Mesothelial cell of epicardium (in vitro differentiated cells): Measurements from ENCODE around the gene SMPD3. TPM values are rescaled to one million over a fixed set of nuclear protein-coding genes. Genes with fewer than 3 reads are reported as not detected.

Experiments
- DNase-seq, 2 experiments: peaks; one replicate each; pipeline ENCODE4 v3.0.0; 2021; ENCODE audit warnings: low spot score in 2 of 2; ENCODE audit not compliant: unreplicated experiment in 2 of 2
- H3K27ac Mint-ChIP-seq: 2 replicates; pipeline ENCODE4 v1.8.0; 2021; ENCODE audit warnings: mixed read lengths
- H3K27me3 Mint-ChIP-seq: 2 replicates; pipeline ENCODE4 v1.8.0; 2021; ENCODE audit warnings: low read depth, mixed read lengths
- H3K36me3 Mint-ChIP-seq: 2 replicates; pipeline ENCODE4 v1.8.0; 2021; ENCODE audit warnings: mixed read lengths
- H3K4me1 Mint-ChIP-seq: 2 replicates; pipeline ENCODE4 v1.8.0; 2021; ENCODE audit warnings: mixed read lengths
- H3K4me3 Mint-ChIP-seq: 2 replicates; pipeline ENCODE4 v1.8.0; 2021; ENCODE audit warnings: mild to moderate bottlenecking, moderate library complexity, mixed read lengths
- H3K9me3 Mint-ChIP-seq: 2 replicates; pipeline ENCODE4 v1.8.0; 2021; ENCODE audit warnings: mixed read lengths
- total RNA-seq: library from RNA; stranded (reverse); gene quantifications from 3 replicates; pipeline ENCODE4 v1.2.1, GENCODE V29; 2021
- TF ChIP-seq, protein P1 (sequence below): fragments of 200-600 bp; sonication (generic); IDR thresholded peaks from one replicate; pipeline ENCODE4 v1.5.0; 2021; ENCODE audit warnings: antibody characterized with exemption; ENCODE audit not compliant: unreplicated experiment

The SMPD3 gene
- total RNA-seq, 1 donor from 2014 or later: 0.20 TPM

DNA sequence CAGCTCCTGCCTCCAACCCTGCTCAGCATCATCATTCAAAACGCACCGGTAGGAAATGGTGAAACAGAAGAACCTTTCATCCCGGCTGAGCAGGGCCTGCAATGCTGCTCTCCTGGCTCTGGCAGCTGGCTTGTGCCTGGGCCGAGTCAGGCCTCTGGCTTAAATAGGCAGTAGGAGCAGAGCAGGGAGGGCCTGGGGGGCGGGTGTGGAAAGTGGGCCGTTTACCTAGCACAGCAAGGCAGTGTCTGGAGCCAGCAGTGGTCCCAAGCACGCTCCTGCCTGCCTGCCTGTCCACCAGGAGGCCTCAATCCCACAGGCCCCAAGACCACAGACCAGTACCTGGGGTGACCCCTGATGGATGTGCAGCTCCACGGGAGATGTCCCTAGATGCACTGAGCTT is 59.3 kb downstream of the SMPD3 start:
- Mint-ChIP-seq H3K27me3 (no peaks in the 10 kb centered on the region), H3K4me3 (no peak overlapping the region), H3K36me3 (no peaks in the 10 kb centered on the region), H3K9me3 (no peaks in the 10 kb centered on the region), H3K4me1 (peaks cover 2% of the 10 kb centered on the region), H3K27ac (no peak overlapping the region)
- no peak for DNase-seq
- TF ChIP-seq, protein P1, sequence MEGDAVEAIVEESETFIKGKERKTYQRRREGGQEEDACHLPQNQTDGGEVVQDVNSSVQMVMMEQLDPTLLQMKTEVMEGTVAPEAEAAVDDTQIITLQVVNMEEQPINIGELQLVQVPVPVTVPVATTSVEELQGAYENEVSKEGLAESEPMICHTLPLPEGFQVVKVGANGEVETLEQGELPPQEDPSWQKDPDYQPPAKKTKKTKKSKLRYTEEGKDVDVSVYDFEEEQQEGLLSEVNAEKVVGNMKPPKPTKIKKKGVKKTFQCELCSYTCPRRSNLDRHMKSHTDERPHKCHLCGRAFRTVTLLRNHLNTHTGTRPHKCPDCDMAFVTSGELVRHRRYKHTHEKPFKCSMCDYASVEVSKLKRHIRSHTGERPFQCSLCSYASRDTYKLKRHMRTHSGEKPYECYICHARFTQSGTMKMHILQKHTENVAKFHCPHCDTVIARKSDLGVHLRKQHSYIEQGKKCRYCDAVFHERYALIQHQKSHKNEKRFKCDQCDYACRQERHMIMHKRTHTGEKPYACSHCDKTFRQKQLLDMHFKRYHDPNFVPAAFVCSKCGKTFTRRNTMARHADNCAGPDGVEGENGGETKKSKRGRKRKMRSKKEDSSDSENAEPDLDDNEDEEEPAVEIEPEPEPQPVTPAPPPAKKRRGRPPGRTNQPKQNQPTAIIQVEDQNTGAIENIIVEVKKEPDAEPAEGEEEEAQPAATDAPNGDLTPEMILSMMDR: no peak

DNA sequence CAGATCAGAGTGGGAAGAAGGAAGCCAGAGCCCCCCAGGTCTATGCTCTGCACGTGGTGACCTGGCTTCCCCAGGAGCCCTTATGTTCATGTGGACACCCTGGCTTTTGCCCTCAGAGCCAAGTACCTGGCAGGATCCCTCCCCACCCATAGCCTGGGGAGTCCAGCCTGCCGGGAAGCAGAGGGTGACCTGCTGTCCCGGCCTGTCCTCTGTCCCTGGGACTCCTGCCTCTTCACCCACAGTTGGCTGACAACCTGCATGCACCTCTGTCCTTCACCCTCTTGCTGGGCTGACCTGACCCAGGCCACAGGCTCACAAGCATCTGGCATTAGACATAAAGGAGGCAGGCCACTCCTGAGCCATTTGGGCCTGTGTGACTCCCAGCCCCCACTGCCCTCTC is 60.2 kb downstream of the SMPD3 start:
- H3K36me3 Mint-ChIP-seq: no peaks in the 10 kb centered on the region
- no peaks in the 10 kb centered on the region for H3K9me3 Mint-ChIP-seq
- H3K4me3 Mint-ChIP-seq: no peak overlapping the region
- H3K27me3 Mint-ChIP-seq: no peaks in the 10 kb centered on the region
- TF ChIP-seq, protein P1: no peak
- peaks cover 3% of the 10 kb centered on the region for H3K4me1 Mint-ChIP-seq
- DNase-seq: no peak
- no peak overlapping the region for H3K27ac Mint-ChIP-seq

GRCh38 chr16:68387301-68387700 is 61.0 kb downstream of the SMPD3 start:
- TF ChIP-seq, protein P1: no peak
- H3K4me1 Mint-ChIP-seq: peaks cover 3% of the 10 kb centered on the region
- H3K9me3 Mint-ChIP-seq: no peaks in the 10 kb centered on the region
- no peak overlapping the region for H3K27ac Mint-ChIP-seq
- no peak for DNase-seq
- no peak overlapping the region for H3K4me3 Mint-ChIP-seq
- no peaks in the 10 kb centered on the region for H3K36me3 Mint-ChIP-seq
- H3K27me3 Mint-ChIP-seq: no peaks in the 10 kb centered on the region

GRCh38 chr16:68386628-68387027 is 61.7 kb downstream of the SMPD3 start:
- no peaks in the 10 kb centered on the region for H3K27me3 Mint-ChIP-seq
- H3K36me3 Mint-ChIP-seq: no peaks in the 10 kb centered on the region
- H3K27ac Mint-ChIP-seq: no peak overlapping the region
- H3K4me1 Mint-ChIP-seq: peaks cover 3% of the 10 kb centered on the region
- H3K9me3 Mint-ChIP-seq: no peaks in the 10 kb centered on the region
- TF ChIP-seq, protein P1: no peak
- no peak for DNase-seq
- no peak overlapping the region for H3K4me3 Mint-ChIP-seq

GRCh38 chr16:68385371-68385770 is 62.9 kb downstream of the SMPD3 start:
- H3K36me3 Mint-ChIP-seq: no peaks in the 10 kb centered on the region
- no peak for DNase-seq
- H3K4me3 Mint-ChIP-seq: no peak overlapping the region
- TF ChIP-seq, protein P1: no peak
- H3K27me3 Mint-ChIP-seq: no peaks in the 10 kb centered on the region
- H3K4me1 Mint-ChIP-seq: peaks cover 3% of the 10 kb centered on the region
- H3K9me3 Mint-ChIP-seq: no peaks in the 10 kb centered on the region
- H3K27ac Mint-ChIP-seq: no peak overlapping the region
